Measurements from ENCODE around the gene ACOX2.

ACOX2 gene

GRCh38 chr3:58474348-58474911, 62.6 kb downstream of the ACOX2 start:
- TF ChIP-seq CTCF (IDR thresholded peaks at IDR 0.05; ENCODE audit: unreplicated experiment in 3 of 3) = no peak
- Mint-ChIP-seq H3K27ac (peak overlapping the region in 1 of 3 experiments; percentile 3), H3K9me3 (peaks cover 4% of the 10 kb centered on the region), H3K4me3 (no peak overlapping the region), H3K27me3 (ENCODE audit: low read depth) (peaks cover 6% of the 10 kb centered on the region), H3K4me1 (peaks cover 37% of the 10 kb centered on the region), H3K36me3 (ENCODE audit: low read depth) (peaks cover 3% of the 10 kb centered on the region)

GRCh38 chr3:58473275-58473674, 63.7 kb downstream of the ACOX2 start:
- Mint-ChIP-seq H3K27ac (peak overlapping the region; percentile 38 to 77 (median 52)), H3K9me3 (no peaks in the 10 kb centered on the region), H3K36me3 (ENCODE audit: low read depth) (peaks cover 3% of the 10 kb centered on the region), H3K27me3 (ENCODE audit: low read depth) (peaks cover 6% of the 10 kb centered on the region), H3K4me3 (no peak overlapping the region), H3K4me1 (peaks cover 44% of the 10 kb centered on the region)
- no peak for TF ChIP-seq CTCF (IDR thresholded peaks at IDR 0.05; ENCODE audit: unreplicated experiment in 3 of 3)

GRCh38 chr3:58471025-58471887, 65.7 kb downstream of the ACOX2 start:
- peaks cover 3% of the 10 kb centered on the region for H3K27me3 Mint-ChIP-seq (ENCODE audit: low read depth)
- peak overlapping the region; percentile 76 to 95 (median 85) for H3K27ac Mint-ChIP-seq
- peak overlapping the region in 1 of 3 experiments; percentile 13 for H3K4me3 Mint-ChIP-seq
- no peaks in the 10 kb centered on the region for H3K36me3 Mint-ChIP-seq (ENCODE audit: low read depth)
- TF ChIP-seq CTCF (IDR thresholded peaks at IDR 0.05; ENCODE audit: unreplicated experiment in 3 of 3) = no peak
- no peaks in the 10 kb centered on the region for H3K9me3 Mint-ChIP-seq
- H3K4me1 Mint-ChIP-seq = peaks cover 47% of the 10 kb centered on the region

- Mint-ChIP-seq H3K4me3 (peak overlapping the region in 1 of 3 experiments; percentile 13), H3K27me3 (ENCODE audit: low read depth) (peaks cover 3% of the 10 kb centered on the region), H3K9me3 (no peaks in the 10 kb centered on the region), H3K27ac (peak overlapping the region; percentile 76 to 95 (median 85)), H3K36me3 (ENCODE audit: low read depth) (no peaks in the 10 kb centered on the region), H3K4me1 (peaks cover 47% of the 10 kb centered on the region)
- no peak for TF ChIP-seq CTCF (IDR thresholded peaks at IDR 0.05; ENCODE audit: unreplicated experiment in 3 of 3)
Observed at GRCh38 chr3:58470363-58471024, 66.5 kb downstream of the ACOX2 start.

GRCh38 chr3:58469096-58469495, 67.9 kb downstream of the ACOX2 start:
- H3K27me3 Mint-ChIP-seq (ENCODE audit: low read depth) = peaks cover 3% of the 10 kb centered on the region
- H3K4me3 Mint-ChIP-seq = no peak overlapping the region

More at GRCh38 chr3:58469096-58469495, 67.9 kb downstream of the ACOX2 start:
- H3K4me1 Mint-ChIP-seq = peaks cover 41% of the 10 kb centered on the region
- TF ChIP-seq CTCF (IDR thresholded peaks at IDR 0.05; ENCODE audit: unreplicated experiment in 3 of 3) = no peak
- H3K27ac Mint-ChIP-seq = peak overlapping the region in 1 of 3 experiments; percentile 32
- H3K36me3 Mint-ChIP-seq (ENCODE audit: low read depth) = no peaks in the 10 kb centered on the region
- H3K9me3 Mint-ChIP-seq = no peaks in the 10 kb centered on the region

Data from nephron (organoid).